HepG2 (cell line): ENCODE results near the gene STS. TPM values are rescaled to one million over a fixed set of nuclear protein-coding genes. Genes with fewer than 3 reads are reported as not detected.
A peak's percentile ranks its signal among the peaks of the same experiment; 100 is the strongest.

Experiments
- ATAC-seq: fragments of 200-7000 bp; cut with Tn5 transposase; 3 replicates; pipeline ENCODE4 v1.9.1; 2020; ENCODE audit warnings: mild to moderate bottlenecking, moderate library complexity
- BruUV-seq: library from RNA; stranded (reverse); fragments of 400-500 nt; replicated peaks from 2 replicates; lab custom pipeline; 2021; lab: Mats Ljungman, UMichigan
- CTCF ChIA-PET: fragments of 300-600 bp; formaldehyde crosslinking; extraction: SDS; loops from one replicate; lab custom pipeline; 2021; ENCODE audit warnings: low total read pairs, inconsistent platforms, low intra/inter-chr PET ratio; lab: Yijun Ruan, JAX
- POLR2A ChIA-PET: fragments of 350-600 bp; sonication (Branson Sonifier 250); formaldehyde crosslinking; loops from one replicate; lab custom pipeline; 2020; ENCODE audit warnings: antibody characterized with exemption, inconsistent platforms; lab: Yijun Ruan, JAX
- DNase-seq: peaks from one replicate; pipeline ENCODE4 v3.0.0-alpha.2; 2015; ENCODE audit warnings: low spot score
- FAIRE-seq: peaks from 3 replicates; lab custom pipeline; 2011; peaks lifted over from hg19 to GRCh38; lab: Jason Lieb, UNC
- H2AFZ ChIP-seq: one replicate; pipeline ENCODE4 v1.6.1; 2011; ENCODE audit warnings: low read length, inconsistent platforms
- H3K27ac ChIP-seq: fragments of 300-600 bp; 3 replicates; pipeline ENCODE4 v1.8.0; 2011; ENCODE audit warnings: mixed run types, mild to moderate bottlenecking, mixed read lengths, low read length, inconsistent platforms; ENCODE audit not compliant: insufficient read depth; ENCODE audit errors: extremely low read length
- H3K27me3 ChIP-seq, 2 experiments: fragments of 200-600 bp in 1 of 2; 2 replicates in 1 of 2; 3 replicates in 1 of 2; pipeline versions ENCODE4 v1.6.0 to v1.8.0; 2011; ENCODE audit warnings: low read length in 2 of 2, mild to moderate bottlenecking in 2 of 2, moderate library complexity in 2 of 2, inconsistent platforms in 1 of 2; ENCODE audit not compliant: insufficient read depth in 2 of 2, control insufficient read depth in 1 of 2
- H3K36me3 ChIP-seq, 2 experiments: fragments of 200-600 bp in 1 of 2; replicated peaks in 1 of 2; 2 replicates in 1 of 2; 3 replicates in 1 of 2; pipeline versions ENCODE4 v1.5.1 to v1.8.0; 2011; ENCODE audit warnings: low read length in 2 of 2, inconsistent platforms in 1 of 2; ENCODE audit not compliant: insufficient read depth in 2 of 2, control insufficient read depth in 1 of 2
- H3K4me1 ChIP-seq: 2 replicates; pipeline ENCODE4 v1.5.1; 2012; ENCODE audit warnings: low read length, inconsistent platforms; ENCODE audit not compliant: insufficient read depth
- H3K4me2 ChIP-seq: 2 replicates; pipeline ENCODE4 v1.6.0; 2011; ENCODE audit warnings: low read depth, low read length, inconsistent platforms
- H3K4me3 ChIP-seq, 3 experiments: fragments of 200-600 bp in 1 of 3; sonication (generic), shearing (Covaris generic) in 1 of 3; replicated peaks in 1 of 3; 2 replicates each; pipeline ENCODE4 v1.5.1; 2011 to 2016; ENCODE audit warnings: low read length in 3 of 3, inconsistent platforms in 2 of 3, low read depth in 2 of 3, mild to moderate bottlenecking in 2 of 3, control low read depth in 1 of 3, mixed read lengths in 1 of 3; ENCODE audit not compliant: insufficient read depth in 1 of 3
- H3K79me2 ChIP-seq: one replicate; pipeline ENCODE4 v1.6.1; 2011; ENCODE audit warnings: low read length, inconsistent platforms; ENCODE audit not compliant: insufficient read depth
- H3K9ac ChIP-seq: 2 replicates; pipeline ENCODE4 v1.6.0; 2011; ENCODE audit warnings: mild to moderate bottlenecking, low read depth, low read length, inconsistent platforms; ENCODE audit not compliant: insufficient read depth
- H3K9me3 ChIP-seq: 2 replicates; pipeline ENCODE4 v1.5.1; 2012; ENCODE audit warnings: mild to moderate bottlenecking, low read length
- H4K20me1 ChIP-seq: 2 replicates; pipeline ENCODE4 v1.6.0; 2011; ENCODE audit warnings: inconsistent platforms, mild to moderate bottlenecking, low read length, moderate library complexity; ENCODE audit not compliant: insufficient read depth
- DNMT1 ChIP-seq: sonication (generic); formaldehyde crosslinking; IDR thresholded peaks from 2 replicates; pipeline ENCODE4 v1.5.1; 2020; ENCODE audit warnings: mild to moderate bottlenecking, missing genetic modification reagents
- GABPB1 ChIP-seq: IDR thresholded peaks from 2 replicates; pipeline ENCODE4 v1.6.1; 2016; ENCODE audit warnings: mild to moderate bottlenecking, missing genetic modification reagents, moderate library complexity, missing compliant biosample characterization
- SAP130 ChIP-seq: IDR thresholded peaks from 2 replicates; pipeline ENCODE4 v1.6.1; 2016; ENCODE audit warnings: low read depth
- ZFY ChIP-seq: sonication (generic); formaldehyde crosslinking; IDR thresholded peaks from 2 replicates; pipeline ENCODE4 v1.4.0; 2020; ENCODE audit warnings: missing genetic modification reagents
- ZSCAN25 ChIP-seq: sonication (generic); formaldehyde crosslinking; IDR thresholded peaks from 2 replicates; pipeline ENCODE4 v1.8.0; 2022; ENCODE audit warnings: mild to moderate bottlenecking, missing genetic modification reagents
- WGBS: methylation state at CpG from one replicate; pipeline ENCODE4 v1.1.6; 2017; ENCODE audit warnings: low lambda C conversion rate; 5-methylcytosine and 5-hydroxymethylcytosine counted together
- in situ Hi-C: cut with HindIII; loops from 2 replicates; pipeline ENCODE4 v1.10.0; 2017; ENCODE audit warnings: low pct_unique_long_range_greater_than_20kb; ENCODE audit not compliant: extremely low pct_ligation_motif_present
- intact Hi-C: fragments of 100-400 bp; cut with micrococcal nuclease; formaldehyde crosslinking; loops from one replicate; pipeline ENCODE4 v1.10.0; 2022; ENCODE audit not compliant: unreplicated experiment
- polyA plus RNA-seq, 8 experiments: library from polyadenylated mRNA; depleted of rRNA in 3 of 8; stranded (reverse) in 7 of 8; unstranded in 1 of 8; fragments of >200 nt; fragmentation: Illumina TruSeq in 4 of 8; extraction: Trizol in 4 of 8; gene quantifications; 2 replicates each; pipeline versions ENCODE4 v1.2.1 to v1.2.3, GENCODE V29; 2011 to 2016; ENCODE audit warnings: low read depth in 4 of 8, missing spikeins in 1 of 8, mixed read lengths in 1 of 8; ENCODE audit not compliant: insufficient read depth in 1 of 8
- total RNA-seq, 5 experiments: library from RNA; depleted of rRNA; stranded (reverse); fragments of >200 nt; fragmentation: Illumina TruSeq; extraction: Trizol; gene quantifications; 2 replicates each; pipeline ENCODE4 v1.2.3, GENCODE V29; 2016; ENCODE audit warnings: low read depth in 1 of 5
- TF ChIP-seq, protein P1 (sequence below): fragments of 450-650 bp; IDR thresholded peaks from 2 replicates; pipeline ENCODE4 v1.6.1; 2017; ENCODE audit warnings: mild to moderate bottlenecking
- TF ChIP-seq, protein P2 (sequence below): IDR thresholded peaks from 2 replicates; pipeline ENCODE4 v1.6.1; 2016; ENCODE audit warnings: missing compliant biosample characterization, missing genetic modification reagents, borderline replicate concordance

The STS gene
- total and polyA plus RNA-seq, 2 of the 13 experiments (the other 11 are each of a cell fraction or from before 2014, with no cell fraction given), result 0.87 to 1.5 TPM

DNA sequence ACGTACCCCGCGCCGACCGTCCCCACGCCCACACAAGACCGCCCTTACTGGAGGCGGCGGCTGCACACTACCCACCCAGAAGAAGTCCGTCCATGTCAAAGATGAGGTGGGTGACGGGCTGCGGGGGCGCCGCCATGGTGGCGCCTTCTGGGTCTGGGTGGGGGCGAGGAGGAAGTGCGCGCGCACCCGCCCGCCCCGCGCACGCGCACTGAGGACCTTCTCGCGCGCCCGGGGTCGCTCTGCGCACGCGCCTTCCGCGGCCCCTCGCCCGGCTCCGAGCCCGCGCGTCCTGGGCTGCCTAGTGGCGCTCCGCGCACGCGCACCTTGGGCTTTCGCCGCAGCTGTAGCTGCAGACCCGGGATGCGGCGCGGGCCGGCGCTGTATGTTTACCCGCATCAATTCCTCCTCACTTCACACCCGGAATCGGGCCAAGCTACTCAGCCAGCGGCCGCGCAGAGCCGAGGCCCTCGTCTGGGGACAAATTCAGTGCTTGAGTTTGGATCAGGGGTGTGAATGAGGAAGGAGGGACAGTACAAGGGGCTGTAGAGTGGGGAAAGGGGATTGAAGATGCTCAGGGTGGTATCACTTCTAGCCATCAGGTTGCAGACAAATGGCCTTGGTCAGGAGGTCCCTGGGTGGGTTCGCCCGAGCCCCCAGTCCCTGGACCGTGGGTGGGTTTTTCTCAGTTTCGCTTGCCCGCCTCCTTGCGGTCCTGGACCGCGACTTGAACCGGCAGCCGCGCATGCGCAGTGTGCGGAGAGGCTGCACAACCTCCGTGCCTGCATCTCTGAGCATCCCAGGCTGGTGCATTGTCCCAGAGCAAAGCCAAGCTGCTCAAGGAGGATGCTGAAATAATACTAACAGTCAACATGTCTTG lies 704 bp downstream of the STS start, which contains the start of gene PUDP (continued):
- TF ChIP-seq, protein P1, sequence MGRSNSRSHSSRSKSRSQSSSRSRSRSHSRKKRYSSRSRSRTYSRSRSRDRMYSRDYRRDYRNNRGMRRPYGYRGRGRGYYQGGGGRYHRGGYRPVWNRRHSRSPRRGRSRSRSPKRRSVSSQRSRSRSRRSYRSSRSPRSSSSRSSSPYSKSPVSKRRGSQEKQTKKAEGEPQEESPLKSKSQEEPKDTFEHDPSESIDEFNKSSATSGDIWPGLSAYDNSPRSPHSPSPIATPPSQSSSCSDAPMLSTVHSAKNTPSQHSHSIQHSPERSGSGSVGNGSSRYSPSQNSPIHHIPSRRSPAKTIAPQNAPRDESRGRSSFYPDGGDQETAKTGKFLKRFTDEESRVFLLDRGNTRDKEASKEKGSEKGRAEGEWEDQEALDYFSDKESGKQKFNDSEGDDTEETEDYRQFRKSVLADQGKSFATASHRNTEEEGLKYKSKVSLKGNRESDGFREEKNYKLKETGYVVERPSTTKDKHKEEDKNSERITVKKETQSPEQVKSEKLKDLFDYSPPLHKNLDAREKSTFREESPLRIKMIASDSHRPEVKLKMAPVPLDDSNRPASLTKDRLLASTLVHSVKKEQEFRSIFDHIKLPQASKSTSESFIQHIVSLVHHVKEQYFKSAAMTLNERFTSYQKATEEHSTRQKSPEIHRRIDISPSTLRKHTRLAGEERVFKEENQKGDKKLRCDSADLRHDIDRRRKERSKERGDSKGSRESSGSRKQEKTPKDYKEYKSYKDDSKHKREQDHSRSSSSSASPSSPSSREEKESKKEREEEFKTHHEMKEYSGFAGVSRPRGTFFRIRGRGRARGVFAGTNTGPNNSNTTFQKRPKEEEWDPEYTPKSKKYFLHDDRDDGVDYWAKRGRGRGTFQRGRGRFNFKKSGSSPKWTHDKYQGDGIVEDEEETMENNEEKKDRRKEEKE, result no peak
- TF ChIP-seq GABPB1 (CRISPR knock-in tag) (peak; percentile 50; the same call in 1 of the 2 replicates), ZFY (CRISPR knock-in tag) (peak; percentile 57), ZSCAN25 (CRISPR knock-in tag) (no peak)
- TF ChIP-seq, protein P2, sequence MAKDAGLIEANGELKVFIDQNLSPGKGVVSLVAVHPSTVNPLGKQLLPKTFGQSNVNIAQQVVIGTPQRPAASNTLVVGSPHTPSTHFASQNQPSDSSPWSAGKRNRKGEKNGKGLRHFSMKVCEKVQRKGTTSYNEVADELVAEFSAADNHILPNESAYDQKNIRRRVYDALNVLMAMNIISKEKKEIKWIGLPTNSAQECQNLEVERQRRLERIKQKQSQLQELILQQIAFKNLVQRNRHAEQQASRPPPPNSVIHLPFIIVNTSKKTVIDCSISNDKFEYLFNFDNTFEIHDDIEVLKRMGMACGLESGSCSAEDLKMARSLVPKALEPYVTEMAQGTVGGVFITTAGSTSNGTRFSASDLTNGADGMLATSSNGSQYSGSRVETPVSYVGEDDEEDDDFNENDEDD (CRISPR knock-in tag), result 0 out of 2 replicates have a peak, but pooled peaks have one; percentile 27

DNA sequence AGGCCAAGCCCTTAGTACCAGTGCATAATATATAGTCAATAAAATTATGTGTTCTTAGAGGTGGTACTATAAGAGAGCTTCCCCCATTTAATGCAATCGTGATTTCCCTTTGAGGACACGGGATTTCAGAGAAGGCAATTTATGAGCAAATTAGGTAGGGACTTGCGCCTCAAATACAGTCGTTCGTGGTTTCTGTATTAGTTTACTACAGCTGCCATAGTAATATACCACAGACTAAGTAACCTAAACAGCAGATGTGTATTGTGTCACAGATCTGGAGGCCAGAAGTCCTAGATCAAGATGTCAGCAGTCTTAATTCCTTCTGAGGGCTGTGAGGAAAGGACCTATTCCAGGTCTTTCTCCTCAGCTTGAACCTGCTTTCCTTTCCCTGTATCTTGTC lies 1.9 kb downstream of the STS start:
- Histone ChIP-seq H3K9me3 (no peaks in the 10 kb centered on the region), H4K20me1 (no peaks in the 10 kb centered on the region), H3K36me3 (no peaks in the 10 kb centered on the region), H3K4me2 (no peak overlapping the region), H3K9ac (no peak overlapping the region), H3K4me3 (no peak overlapping the region), H3K27ac (no peak overlapping the region), H3K4me1 (peaks cover 9% of the 10 kb centered on the region), H2AFZ (no peak overlapping the region), H3K27me3 (no peaks in the 10 kb centered on the region; a peak in 1 of 5 replicates), H3K79me2 (peaks cover 2% of the 10 kb centered on the region)
- TF ChIP-seq DNMT1 (CRISPR knock-in tag) (no peak), SAP130 (CRISPR knock-in tag) (no peak)
- 100% methylated on average over 2 of the region's 5 CpGs for WGBS
- TSS peak; percentile 49 for BruUV-seq
- ATAC-seq (no peak), FAIRE-seq (no peak), DNase-seq (no peak)
- in situ Hi-C loops, result no loop called here
- POLR2A ChIA-PET, result no interaction called here
- intact Hi-C loops, result loop anchor here (2.0 kb wide), 1 partner anchor 777 kb away; the partner anchor contains the start of gene PNPLA4
- CTCF ChIA-PET, result no interaction called here
